ENCODE measurements around the gene C1orf159.
"Not testable (repeated sequence)": the region's sequence is repeated elsewhere in the genome, so short reads cannot be mapped to it uniquely, and the experiment has no call there.

The C1orf159 gene

DNA sequence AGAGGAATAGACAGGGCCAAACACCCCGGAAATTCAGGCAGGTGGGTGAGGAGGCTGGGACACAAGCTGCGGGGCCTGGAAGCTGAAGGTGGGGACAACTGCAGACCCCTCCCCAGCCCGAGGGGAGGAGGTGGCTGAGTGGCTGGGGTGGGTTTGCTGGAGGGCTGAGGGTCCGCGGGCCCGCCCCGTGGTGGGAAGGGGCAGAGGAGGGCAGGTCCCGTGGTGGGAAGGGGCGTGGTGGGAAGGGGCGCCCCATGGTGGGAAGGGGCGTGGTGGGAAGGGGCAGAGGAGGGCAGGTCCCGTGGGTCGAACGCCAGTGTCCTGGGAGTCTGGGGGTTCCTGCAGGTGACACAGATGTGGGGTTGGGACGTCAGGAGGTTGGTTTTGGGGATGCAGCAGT is 33.5 kb upstream of the C1orf159 start:
- no peak for DNase-seq (ENCODE audit: low read depth)

DNA sequence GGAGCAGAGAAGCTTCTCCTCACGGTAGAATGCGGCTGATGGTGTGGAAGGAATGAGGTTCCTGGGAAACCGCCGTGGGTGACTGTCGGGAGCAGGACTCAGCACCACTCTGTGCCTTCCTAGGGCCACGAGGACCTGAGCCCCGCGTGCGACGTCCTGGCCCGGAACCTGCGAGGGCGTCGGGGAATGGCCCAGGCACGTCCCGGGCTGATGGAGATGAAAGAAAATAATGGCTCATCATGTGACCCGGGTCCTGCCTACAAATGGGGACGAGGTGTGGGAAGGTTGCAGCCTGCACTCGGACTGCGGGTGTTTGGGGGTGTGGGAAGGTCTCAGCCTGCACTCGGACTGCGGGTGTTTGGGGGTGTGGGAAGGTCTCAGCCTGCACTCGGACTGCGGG is 32.7 kb upstream of the C1orf159 start:
- no peak for DNase-seq (ENCODE audit: low read depth)

DNA sequence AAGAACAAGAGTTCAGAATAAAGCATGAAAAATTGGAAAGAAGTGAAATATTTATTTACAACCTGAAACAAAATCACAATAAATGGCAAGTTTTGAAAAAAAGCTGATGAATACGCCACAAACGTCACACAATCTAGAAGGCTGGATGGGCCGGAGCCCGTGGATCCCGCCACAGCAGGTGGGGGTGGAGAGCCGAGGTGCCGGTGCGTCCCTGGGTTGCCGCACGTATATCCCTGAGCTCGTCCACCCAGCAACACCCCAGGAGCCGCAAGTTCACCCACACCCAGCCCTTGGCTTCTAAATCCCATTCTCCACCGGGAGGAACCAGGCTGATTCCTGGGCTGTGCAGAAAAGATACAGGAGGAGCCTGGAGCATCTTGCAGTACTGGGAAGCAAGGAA is 32.2 kb upstream of the C1orf159 start:
- no peak for DNase-seq (ENCODE audit: low read depth)

DNA sequence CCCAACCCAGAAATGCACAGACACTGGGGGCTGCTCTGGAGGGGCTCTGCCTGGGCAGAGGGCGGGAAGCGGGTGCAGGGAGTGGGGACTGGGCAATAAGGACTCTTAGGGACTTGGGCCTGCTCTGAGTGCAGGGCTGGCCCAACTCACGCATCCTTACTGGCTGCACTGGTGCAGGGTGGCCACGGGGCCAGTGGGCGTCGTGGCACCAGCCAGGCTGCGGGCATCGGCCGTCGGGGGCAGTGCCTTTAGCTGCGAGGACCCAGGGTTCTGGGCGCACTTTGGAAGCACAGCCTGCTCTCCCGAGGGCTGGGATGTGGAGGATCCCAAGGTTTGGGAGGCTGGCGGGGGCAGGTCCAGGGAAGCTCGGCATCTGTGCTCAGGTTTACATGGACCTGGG is 30.7 kb upstream of the C1orf159 start:
- DNase-seq (ENCODE audit: low read depth): no peak

DNA sequence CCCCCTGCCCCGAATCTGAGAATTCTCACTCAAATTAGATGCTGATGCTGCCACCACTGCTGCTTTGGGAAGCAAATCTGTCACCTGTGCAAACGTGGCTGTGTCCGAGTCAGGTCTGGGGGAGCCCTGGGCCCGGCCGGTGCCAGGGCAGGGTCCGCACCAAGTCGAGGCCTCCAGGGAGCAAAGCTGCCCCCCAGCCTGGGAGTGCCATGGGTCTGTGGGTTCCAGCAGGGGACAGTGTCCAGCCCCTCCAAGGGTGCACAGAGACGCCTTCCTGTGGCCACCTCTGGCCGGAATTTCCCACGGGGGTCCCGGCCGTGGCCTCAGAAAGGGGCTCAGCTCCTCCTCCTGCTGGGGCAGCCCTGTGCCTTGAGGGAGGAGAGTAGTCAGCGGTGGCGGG is 30.1 kb upstream of the C1orf159 start:
- DNase-seq (ENCODE audit: low read depth): no peak

DNA sequence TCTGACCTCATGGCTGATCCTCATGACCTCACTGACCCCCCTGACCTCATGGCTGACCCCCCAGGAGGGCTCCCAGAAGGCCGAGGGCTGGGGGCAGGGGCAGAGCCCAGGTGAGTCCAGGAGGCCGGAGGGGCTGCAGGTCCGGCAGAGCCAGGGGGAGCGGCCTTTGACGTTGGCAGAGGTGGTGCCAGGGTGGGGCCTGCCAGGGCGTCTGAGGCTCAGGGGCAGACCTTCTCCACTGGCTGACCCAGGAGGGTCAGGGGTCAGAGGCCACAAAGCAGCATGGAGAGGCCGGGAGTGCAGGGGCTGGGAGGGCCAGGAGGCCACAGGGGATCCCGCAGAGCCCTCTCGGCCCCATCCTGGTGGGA is 29.6 kb upstream of the C1orf159 start:
- DNase-seq (ENCODE audit: low read depth): no peak

DNA sequence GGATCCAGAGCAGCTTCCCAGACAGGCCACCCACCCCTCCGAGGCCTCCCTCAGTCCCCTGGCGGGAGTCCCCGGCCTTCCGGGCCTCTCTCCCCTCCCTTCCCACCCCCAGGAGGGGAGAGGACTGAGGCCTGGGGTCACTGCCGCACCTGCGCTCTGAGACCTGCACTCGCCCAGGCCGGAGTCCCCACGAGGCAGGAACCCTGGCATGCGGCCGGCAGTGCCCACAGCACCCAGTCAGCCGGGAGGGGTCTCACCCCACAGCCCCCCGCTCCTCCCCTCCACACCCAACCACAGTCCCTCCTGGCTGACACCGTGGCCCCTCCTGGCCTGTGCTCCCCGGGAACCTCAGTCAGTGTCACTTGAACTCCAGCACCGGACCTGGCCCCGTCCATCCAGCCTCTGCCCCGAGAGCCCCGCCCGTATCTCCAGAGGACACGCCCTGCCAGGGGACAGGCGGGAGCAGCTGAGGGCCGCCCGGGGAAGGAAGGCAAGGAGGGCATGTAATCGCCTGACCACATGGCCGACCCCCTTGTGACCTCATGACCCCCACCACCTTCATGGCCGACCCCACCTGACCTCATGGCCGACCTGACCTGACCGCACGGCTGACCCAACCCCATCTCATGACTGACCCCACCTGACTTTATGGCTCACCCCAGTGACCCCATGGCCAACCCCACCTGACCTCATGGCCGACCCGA is 29.1 kb upstream of the C1orf159 start:
- no peak for DNase-seq (ENCODE audit: low read depth)

DNA sequence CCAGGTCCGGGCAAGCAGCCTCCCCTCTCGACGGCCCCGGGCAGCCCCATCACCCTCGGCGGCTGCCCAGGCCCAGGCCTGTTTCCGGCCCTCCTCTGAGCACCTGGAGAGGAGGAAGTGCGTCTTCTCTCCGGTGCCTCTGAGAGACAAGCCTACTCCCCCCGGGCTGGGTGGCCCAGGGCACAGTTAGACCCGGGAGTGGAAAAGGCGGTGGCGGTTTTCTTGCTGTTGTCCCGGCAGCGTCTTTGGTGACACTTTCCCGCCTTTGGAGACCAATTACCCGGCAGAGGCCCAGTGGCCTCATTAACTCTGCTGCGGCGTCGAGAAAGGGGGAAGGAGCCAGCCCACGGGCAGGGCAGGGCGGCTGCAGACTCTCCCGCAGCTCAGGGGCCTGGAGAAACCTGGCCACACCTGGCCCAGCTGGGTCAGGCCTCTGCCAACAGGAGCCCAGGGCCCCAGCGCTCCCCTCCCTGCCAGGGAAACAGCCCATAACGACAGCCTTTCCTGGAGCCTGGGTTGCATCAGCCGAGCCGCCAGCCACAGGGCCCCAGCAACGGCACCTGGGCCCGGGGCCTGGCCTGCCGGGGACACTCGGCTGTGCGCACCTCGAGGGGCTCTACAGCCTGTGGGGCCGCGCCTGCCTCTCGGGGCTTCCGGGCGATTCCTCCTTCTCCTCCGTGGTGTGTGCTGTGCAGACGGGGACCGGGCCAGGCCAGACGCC is 28.4 kb upstream of the C1orf159 start:
- DNase-seq (ENCODE audit: low read depth): no peak

DNA sequence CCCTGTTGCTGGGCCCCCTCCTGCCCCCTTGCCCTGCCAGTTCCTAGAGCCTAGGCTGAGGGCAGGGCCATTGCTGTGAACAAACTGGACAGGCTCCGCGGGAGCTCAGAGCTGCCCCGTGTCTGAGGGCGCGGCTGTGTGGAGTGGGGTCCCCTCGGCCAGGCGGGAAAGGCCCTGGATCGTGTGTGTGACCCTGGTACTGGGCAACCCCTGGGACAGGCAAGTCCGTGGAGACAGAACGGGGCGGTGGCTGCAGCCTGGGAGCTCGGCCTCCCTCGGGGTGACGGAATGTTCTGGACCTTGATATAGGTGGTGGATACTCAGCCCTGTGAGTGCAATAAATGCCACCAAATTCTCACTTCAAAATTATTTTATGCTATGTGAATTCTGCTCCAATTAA is 27.7 kb upstream of the C1orf159 start:
- DNase-seq (ENCODE audit: low read depth): no peak

DNA sequence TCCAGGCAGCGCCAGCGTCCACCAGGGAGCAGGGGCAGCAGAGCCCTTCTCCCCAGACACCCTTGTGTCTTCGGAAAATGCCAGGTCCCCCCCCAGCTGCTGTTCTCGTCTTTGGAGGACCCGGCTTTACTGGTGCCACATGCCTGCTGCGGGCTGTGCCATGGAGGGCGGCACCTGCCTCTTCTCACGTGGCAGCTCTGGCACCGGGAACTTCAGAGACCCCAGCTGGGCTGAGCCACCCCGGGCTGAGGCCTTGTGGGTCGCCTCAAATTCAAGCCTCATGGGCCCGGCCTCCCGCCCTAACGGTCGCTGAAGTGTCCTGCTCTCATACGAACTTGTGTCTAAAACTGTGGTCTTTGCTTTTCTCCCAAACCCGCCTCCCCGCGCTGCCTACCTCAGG is 27.0 kb upstream of the C1orf159 start:
- no peak for DNase-seq (ENCODE audit: low read depth)

DNA sequence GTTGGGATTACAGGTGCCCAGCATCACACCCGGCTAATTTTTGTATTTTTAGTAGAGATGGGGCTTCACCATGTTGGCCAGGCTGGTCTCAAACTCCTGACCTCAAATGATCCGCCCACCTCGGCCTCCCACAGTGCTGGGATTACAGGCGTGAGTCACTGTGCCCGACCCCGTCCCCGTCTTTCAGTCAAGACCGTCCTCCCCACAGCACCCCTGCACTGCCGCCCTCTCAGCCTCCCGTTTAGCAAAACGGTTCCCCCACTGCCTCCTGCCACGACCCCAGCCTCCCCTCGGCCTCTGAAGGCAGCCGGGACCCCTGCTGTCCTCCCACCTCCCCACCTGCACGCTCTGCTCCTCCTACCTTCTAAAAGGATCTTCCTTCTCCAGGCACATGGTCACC is 26.5 kb upstream of the C1orf159 start:
- not testable (repeated sequence) for DNase-seq (ENCODE audit: low read depth)

DNA sequence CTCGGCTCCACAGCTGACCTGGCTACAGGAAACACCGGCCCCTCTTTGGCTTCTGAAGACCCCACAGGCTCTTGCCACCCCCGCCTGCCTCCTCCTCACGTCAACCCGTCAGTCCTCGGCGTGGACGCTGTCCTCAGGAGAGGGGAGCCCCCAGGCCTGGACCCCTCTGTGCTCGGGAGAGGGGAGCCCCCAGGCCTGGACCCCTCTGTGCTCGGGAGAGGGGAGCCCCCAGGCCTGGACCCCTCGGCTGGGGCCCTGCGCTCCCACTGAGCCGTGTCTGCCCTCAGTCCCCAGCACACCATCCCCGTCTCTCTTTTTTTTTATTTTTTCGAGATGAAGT is 26.0 kb upstream of the C1orf159 start:
- no peak for DNase-seq (ENCODE audit: low read depth)

DNA sequence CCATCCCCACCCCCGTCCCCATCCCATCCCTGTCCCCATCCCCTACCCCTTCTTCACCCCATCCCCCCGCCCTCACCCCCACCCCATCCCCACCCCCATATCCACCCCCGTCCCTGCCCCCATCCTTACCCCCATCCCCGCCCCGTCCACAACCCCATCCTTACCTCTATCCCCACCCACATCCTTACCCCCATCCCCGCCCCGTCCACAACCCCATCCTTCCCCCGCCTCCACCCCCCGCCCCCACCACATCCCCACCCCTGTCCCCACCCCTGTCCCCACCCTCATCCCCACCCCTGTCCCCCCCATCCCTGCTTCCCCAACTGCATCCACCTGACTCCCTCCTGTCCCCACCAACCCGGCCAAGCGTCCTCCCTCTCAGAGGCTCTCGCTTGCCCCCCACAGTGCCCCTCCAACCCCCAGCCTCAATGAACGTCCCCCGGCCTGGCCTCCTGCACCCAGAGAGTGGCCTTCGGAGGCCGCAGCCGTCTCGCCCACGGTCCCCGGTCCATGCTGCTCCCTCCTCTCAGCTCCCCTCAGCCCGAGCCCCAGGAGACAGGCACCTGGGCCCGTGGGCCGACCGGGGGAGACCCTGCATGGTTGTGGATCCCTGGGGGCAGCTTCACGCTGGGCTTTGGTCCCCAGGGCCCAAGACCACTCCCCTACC is 25.5 kb upstream of the C1orf159 start:
- DNase-seq (ENCODE audit: low read depth): no peak

DNA sequence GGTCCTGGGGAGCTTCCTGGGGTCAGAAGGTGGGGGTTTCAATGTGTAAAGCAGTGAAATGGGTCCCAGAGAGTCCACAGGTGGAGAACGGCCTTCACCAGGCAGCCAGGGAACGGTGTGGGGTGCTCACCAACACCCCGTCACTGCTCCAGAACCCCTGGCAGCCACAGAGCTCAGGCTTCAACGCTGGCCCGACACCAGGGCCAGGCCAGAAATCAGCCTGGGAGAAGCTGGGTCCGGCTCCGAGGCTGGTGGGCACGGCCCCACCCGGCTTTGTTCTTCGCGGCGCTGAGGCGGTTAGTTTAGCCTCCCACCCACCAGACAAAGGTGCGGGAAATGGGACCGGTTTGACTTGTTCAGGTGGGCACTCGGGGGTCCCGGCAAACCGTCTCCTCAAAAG is 24.8 kb upstream of the C1orf159 start:
- DNase-seq (ENCODE audit: low read depth): no peak

DNA sequence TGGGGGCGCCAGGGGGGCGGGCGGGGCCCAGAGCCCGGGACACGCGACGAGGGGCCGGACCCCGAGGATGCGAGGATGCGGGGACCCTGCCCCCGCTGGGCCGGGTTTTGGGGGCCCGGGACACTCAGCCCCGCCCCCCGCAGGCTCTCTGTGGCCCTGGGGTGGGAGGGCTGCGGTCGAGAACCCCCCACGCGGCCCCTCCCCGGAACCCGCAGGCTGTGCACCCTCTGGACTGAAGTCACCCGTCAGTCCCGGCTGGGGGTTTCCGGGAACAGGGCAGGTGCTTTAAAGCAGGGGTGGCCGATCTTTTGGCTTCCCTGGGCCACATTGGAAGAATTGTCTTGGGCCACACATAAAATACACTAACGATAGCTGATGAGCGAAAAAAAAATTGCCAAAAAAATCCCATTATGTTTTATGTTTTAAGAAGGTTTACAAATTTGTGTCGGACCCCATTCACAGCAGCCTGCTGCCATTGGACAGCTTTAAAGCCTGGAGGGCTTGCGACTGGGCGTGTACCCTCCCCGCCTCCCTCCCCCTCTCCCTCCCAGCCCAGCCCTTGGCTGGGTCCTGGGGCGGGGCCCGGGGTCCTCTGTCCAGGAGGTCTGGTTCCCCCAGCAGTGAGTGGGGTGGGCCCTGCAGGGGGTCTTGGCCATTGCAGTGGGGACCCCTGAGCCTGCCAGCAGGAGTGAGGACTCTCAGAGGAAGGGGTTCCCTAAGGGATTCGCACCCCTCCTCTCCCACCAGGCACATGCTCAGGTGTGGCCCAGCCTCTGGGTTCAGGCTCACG is 21.6 kb upstream of the C1orf159 start:
- no peak for DNase-seq (ENCODE audit: low read depth)

DNA sequence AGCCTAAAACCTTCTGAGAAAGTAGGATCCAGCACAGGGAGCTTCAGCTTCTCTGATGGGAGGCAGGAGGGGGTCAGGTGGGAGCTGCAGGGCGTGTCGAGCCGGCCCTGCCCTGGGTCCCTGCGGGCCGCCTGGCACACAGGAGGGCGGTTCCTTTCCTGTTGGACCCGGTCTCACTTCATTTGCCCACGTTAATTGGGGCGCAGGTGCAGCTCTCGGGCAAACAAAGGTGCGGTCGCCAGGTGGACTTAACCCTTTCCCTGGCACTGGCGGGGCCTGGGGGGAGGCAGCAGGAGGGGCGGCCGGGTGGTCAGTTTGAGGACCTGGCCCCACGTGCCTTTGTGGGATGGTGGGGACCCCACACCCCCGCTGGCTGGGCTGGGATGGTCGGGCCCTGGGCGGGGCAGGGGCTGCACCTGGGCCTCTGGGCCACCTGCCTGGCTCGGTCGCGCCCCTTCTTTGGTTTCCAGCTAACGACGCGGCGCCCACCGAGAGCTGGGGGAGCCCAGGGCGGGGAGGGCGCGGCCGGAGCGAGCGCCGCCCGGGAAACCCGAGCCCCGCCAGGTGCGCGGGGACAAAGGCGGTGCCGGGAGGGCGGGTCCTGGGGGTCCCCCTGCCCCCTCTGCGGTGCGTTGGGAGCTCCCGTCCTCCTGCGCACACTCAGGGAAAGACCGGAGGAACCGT is 20.8 kb upstream of the C1orf159 start:
- no peak for DNase-seq (ENCODE audit: low read depth)

DNA sequence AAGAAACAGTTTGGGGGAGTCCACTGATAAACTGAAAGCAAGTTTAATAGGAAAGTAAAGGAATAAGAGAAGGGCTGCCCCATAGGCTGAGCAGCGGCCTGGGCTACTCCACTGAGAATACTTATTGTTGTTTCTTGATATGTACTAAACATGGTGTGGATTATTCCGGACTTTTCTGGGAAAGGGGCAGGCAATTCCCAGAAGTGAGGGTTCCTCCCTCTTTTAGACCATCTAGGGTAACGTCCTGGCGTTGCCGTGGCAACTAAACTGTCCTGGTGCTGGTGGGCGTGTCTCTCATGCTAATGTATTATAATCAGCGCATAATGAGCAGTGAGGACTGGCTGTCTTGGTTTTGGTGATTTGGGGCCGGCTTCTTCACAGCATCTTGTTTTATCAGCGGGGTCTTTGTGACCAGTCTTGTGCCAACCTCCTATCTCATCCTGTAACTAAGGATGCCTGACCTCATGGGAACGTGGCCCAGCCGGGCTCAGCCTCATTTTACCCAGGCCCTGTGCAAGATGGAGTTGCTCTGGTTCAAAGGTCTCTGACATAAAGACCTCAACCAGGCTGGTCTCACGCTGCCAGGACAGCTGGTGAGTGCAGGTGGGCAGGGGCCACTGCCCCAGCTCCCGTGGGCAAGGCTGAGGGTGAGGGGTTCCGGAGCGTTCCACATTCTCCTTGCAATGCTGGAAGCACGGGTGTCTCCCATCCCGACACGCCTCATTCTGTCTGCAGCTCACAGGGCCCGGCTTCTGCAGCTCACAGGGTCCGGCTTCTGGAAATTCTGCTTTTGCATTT is 19.6 kb upstream of the C1orf159 start:
- DNase-seq (ENCODE audit: low read depth): no peak

DNA sequence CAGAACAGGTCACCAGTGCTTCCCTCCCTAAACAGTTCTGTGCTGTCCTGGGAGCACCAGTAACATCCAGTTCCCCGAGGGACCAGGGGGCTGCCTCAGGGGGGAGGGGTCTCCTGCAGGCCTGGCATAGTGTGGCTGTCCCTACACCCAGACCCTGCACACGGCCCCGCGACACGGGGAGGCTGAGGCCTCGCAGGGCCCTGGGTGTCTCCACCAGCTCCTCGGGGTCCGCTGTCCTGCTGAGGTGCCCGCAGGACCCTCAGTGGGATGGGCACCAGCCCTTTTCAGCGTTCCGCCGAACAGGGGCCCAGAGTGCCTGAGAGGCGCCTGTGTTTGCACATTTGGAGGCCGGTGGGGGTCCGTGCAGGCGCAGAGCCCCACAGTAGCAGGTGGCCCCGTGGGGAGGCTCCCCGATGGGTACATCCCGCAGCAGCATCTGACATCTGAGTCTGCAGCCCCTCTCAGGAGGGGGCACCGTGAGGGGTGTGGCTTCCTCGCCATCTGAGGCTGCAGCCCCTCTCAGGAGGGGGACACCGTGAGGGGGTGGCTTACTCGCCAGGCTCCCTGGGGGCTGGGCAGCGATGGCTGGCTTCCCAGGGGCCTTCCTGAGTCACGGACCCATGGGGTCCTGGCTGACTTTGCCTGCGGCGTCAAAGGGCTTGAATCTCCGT is 18.5 kb upstream of the C1orf159 start:
- DNase-seq (ENCODE audit: low read depth): no peak

DNA sequence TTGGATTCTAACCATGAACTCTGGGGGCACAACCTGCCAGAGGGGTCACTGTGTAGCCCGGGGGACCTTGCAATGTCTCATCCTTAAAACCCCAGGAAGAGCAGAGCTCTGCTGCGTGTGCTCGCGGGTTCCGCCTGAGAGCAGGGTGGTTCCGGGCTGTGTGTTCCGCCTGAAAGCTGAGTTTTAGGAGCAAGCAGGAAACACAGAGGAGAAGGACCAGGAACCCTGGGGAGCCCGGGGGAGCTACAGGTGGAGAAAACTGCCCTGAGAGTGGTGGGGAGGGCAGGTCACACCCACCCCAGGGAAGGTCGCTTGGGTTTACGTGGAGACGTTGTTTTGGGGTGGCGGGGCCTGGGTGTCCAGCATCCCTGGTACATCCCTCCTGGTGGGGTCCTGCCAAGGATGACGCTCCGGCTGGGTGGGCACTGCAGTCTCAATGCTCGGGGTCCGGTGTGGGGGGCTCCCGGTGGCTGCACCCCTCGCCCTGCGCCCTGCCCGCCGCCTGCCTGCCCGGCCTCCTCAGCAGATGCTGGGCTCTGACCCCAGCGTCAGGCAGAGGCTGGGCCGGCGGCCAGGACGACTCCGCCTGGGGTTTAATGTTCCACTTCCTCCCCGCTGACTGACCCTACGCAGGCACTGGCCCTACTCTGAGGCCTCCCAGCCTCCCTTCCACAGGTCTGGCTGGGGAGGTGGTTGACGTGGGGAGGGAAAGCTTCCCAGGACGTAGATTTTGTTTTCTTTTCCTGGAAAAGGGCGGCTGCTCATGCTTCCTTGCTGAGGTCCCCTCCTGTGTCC is 17.3 kb upstream of the C1orf159 start:
- no peak for DNase-seq (ENCODE audit: low read depth)

Data from GM04504 (cell line).